Choroid plexus epithelial cell (primary cell): Measurements from ENCODE around the gene ZSWIM7.

Experiments
- DNase-seq: peaks from one replicate; pipeline ENCODE4 v3.0.0-alpha.2; 2010; ENCODE audit warnings: low read depth
- H3K4me3 ChIP-seq: 2 replicates; pipeline ENCODE4 v1.5.1; 2011; ENCODE audit warnings: low read depth, mild to moderate bottlenecking, control low read depth, low read length, moderate library complexity
- CTCF ChIP-seq: conservative IDR thresholded peaks from 2 replicates; pipeline ENCODE4 v1.5.1; 2011; ENCODE audit warnings: low read depth, mild to moderate bottlenecking, control low read depth, inconsistent platforms, low read length, moderate library complexity

Gene ZSWIM7

GRCh38 chr17:15930426-15930825, 69.1 kb downstream of the ZSWIM7 start:
- no peak for TF ChIP-seq CTCF
- H3K4me3 ChIP-seq, result no peak overlapping the region
- DNase-seq, result no peak

GRCh38 chr17:15929941-15930340, 69.6 kb downstream of the ZSWIM7 start:
- no peak for DNase-seq
- no peak for TF ChIP-seq CTCF
- no peak overlapping the region for H3K4me3 ChIP-seq

- DNase-seq, result no peak
- H3K4me3 ChIP-seq, result no peak overlapping the region
- TF ChIP-seq CTCF, result no peak
Observed at GRCh38 chr17:15928286-15928785, 71.2 kb downstream of the ZSWIM7 start.
